G401.6 (cell line): ENCODE measurements around the gene BCL2L1.
"Not testable (repeated sequence)": the region's sequence is repeated elsewhere in the genome, so short reads cannot be mapped to it uniquely, and the experiment has no call there.

Experiments used
- FAIRE-seq: peaks from 2 replicates; lab custom pipeline; 2012; peaks lifted over from hg19 to GRCh38; lab: Jason Lieb, UNC

BCL2L1 gene

DNA sequence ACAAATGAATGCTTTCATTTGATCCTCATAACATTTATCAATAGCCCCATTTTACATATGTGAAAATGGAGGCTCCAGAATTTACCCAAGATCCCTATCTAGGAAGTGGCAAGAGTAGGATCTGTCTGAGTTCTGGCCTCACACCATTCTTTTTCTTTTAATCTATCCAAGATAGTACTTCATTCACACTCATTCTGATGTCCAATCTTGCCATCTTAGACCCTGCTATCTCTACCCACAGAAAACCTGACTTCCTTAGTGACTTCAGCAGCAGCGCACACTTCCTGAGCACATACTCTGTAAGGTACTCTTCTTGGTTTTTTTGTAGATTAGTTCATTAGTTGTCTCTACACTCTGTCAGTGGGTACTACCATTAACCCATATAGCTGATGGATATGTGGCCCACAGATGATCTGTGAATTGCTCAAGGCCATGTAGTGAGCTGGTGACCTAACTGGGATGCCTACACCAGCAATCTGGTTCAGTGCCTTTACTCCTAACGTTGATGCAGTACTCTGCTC lies 48.7 kb downstream of the BCL2L1 start:
- no peak for FAIRE-seq

- FAIRE-seq: no peak
Measured at GRCh38 chr20:31673435-31673834, 49.2 kb downstream of the BCL2L1 start.

- no peak for FAIRE-seq
Measured at GRCh38 chr20:31671324-31671723, 51.3 kb downstream of the BCL2L1 start.

DNA sequence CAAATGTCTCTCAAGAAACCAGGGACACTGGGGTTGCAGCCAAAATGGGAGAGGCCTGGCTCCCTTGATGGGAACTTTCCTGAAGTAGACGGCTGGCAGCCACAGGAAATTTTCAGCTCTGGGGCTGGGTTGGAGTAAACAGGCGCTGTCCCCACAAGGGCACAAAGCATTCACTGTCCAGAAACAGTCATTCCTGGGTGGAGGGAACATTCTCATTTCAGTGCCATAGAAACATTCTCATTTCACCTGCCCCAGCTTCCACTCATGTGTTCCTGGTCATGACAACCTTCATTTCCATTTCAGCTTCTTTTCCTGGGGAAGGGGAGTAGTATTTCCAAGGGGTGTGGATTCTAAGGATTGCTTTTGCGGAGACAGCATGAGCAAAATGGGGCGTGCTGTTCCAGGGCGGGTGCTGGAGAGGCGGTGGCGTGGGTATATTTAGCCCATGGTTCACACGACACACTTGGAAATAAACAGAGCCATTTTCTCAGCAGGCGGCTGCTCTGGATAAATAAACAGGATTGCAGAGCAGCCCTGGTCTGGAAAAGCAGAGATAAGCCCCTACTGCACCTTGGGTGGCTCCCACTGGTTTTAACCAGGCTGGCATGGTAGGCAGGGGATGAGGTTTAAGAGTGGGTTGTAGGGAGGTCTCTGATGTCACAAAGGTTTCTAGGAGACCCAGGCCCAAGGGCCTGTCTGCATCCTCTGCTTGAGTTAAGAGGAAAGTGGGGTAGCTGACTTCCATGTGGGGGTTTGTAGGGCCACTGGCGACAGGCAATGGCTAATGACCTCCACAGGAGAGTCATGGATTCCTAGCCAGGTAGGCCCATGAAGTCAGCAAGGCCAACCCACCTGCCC lies 52.1 kb downstream of the BCL2L1 start:
- no peak for FAIRE-seq

DNA sequence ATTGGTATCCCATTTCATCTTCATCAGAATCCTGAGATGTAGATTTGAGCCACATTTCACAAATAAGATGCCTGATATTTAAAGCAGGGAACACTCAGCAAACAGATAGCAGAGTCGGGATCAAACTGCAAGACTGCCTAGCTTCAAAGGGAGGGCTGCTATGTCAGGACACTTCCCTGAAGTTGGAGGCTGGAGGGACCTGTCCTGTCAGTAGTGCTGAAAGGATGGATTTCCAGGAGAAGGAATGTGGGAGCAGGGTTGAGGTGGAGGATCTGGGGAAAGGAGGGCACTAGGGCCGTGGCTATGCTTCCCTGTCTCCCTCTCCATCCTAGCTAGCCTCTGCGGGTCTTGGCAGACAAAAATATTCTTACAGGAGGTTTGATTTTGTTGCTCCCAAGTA lies 52.8 kb downstream of the BCL2L1 start:
- FAIRE-seq: no peak

GRCh38 chr20:31668944-31669343 lies 53.7 kb downstream of the BCL2L1 start:
- FAIRE-seq: not testable (repeated sequence)

DNA sequence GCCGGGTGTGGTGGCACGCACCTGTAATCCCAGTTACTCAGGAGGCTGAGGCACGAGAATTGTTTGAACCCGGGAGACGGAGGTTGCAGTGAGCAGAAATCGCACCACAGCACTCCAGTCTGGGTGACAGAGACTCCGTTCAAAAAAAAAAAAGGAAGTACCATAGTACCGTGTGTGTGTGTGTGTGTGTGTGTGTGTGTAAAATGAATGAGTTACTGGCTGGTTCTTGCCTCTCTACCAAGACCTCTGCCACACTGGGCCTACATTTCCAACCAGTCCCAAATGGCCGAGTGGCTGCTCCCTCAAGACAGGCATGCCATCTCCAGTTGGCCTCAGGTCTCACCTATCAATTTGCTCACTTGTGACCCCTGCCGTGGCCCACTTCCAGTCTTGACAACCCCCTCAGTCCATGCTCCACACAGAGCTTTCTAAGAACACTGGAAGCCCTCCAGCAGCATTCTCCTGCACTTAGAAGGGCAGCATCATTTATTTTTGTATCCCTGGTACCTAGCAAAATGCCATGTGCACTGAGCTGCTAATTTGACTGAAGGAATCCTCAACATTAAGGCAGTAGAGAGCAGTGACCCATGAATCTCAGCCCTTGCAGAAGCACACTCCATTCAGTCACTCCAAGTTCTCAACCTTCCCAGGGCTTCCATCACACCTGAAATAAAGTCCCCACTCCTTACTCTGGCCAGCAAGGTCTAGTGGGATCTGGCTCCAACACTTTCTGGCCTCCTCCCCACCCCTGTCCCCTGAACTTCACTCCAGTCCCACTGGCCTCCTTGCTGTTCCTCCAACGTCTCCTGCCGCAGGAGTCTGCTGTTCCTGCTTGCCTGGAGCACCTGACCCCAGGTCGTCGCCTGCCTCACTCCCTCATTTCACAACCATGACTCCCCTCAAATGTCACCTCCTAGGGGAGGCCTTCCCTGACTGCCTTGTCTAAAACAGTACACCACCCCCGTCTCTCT lies 55.1 kb downstream of the BCL2L1 start:
- FAIRE-seq: no peak

DNA sequence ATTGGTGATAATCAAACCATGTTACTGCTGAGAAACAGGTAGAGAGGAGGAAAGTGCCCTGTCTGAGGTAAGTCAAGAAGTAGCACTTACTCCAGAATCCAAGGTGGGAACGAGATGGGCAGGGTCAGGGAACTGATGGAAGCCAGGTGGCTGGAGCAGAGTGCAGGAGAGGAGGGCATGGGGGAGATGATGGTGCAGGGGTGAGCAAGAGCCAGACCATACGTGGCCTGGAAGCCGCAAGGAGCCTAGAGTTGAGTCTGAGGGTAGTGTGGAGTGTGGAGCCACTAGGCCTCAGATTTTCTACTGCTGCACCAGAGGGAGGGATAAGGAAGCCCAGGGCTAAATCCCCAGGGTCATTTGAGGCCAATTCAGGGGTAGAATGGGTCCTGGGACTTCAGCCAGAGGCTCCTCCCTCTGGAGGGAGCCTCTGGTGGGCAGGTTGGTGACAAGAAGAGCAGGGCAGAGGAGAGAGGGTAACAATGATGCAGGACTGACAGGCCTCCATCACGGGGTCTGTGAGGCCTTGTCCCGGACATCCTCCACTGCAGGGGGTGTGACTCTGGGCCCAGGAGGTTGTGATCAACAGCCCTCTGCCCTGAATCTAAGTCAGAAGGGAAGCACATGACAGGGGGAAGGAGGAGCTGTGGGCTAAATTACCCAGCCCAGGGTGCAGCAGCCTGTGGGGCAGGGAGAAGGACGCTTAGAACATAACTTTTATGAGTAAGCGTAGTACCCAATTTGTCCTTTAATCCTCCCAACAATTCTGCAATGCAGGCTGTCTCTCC lies 56.2 kb downstream of the BCL2L1 start:
- peak; percentile 6 for FAIRE-seq

GRCh38 chr20:31665753-31666152 lies 56.9 kb downstream of the BCL2L1 start:
- no peak for FAIRE-seq

GRCh38 chr20:31664696-31665354 lies 57.8 kb downstream of the BCL2L1 start:
- FAIRE-seq: no peak

DNA sequence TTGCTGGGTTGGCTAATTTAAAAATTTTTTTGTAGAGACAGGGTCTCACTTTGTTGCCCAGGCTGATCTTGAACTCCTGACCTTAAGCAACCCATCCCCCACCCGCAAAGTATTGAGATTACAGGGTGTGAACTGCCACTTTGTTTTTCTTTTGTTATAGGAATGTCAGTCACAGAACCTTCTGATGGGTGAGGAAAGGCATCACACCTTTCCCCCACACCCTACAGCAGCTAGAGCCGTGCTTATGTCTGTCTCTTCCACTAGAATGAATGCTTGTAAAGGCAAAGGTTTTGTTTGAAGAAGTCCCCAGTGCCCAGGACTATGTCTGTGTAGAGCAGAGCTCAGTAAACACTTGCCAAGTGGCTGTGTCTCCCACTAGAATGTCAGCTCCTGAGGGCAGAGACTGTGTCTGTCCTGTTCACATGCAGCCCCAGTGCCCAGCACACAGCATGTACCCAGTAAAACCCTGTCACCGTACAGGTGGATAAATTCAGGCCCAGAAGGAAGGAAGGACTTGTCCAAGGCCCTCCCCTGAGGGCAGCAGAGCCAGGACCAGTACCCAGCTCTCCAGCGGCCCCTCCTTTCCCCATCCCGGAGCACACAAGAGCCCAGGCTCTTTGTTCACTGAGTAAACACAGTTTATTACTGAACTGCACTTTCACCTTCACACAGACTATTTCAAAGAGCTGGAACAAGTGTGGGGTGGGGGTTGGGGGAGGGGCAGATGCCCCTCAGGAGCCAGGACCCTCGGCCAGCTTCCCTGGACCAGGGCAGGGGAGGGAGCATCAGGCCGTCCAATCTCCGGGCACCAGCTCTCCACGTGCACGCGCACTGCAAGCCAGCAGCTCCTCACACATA lies 58.6 kb downstream of the BCL2L1 start:
- no peak for FAIRE-seq

DNA sequence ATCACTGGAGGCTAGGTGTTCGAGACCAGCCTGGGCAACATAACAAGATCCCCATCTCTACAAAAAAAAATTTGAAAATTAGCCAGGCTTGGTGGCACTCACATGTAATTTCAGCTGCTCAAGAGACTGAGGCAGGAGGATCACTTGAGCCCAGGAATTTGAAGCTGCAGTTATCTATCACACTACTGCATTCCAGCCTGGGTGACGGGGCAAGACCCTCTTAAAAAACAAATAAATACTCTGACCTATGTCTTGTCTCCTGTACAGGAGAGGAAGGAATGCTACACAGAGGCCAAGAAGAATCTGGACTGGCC lies 59.2 kb downstream of the BCL2L1 start:
- no peak for FAIRE-seq

DNA sequence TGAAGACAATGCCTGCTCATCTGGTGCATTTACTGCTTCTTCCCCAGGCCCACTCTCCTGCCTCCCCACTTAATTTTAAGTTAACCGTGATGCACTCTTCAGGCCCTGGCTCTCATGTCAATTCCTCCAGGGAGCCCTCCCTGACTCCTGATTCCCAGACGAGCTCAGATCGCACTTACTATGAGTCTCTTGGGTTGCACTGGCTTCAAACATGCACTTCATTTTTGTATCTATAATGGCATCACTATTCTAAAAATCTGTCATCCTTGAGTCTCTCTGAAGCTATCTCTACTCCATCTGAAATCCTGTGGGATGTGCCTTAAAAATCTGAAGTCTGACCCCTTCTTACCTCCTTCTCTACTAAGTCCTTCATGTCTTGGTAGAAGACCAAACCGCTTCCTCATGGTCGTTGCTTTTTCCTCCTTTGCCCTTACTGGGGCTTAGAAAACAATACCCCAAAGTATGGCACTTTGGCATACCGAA lies 60.3 kb downstream of the BCL2L1 start:
- no peak for FAIRE-seq

GRCh38 chr20:31661625-31662371 lies 60.9 kb downstream of the BCL2L1 start:
- FAIRE-seq: no peak

GRCh38 chr20:31654534-31654933 lies 68.1 kb downstream of the BCL2L1 start:
- no peak for FAIRE-seq

GRCh38 chr20:31653561-31653960 lies 69.1 kb downstream of the BCL2L1 start:
- no peak for FAIRE-seq

DNA sequence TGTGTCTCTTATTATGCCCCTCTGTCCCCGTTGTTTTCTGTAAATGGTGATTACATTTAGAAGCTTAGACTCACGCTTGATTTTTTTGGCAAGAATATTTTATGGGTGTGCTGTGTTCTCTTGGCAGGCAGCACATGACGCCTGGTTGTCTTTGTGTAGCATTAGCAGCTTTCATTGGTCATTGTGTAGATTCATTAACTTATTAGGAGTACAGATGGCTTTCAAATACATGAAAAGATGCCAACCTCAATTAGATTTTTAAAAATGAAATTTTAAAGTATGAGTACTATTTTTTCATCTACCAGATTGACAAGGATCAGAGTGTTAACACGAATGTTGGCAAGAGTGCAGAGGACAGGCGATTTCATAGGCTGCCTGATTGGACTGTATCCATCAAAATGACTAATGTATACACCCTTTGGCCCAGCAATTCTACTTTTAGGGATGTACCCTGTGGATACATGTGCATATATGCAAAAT lies 69.7 kb downstream of the BCL2L1 start:
- FAIRE-seq: no peak

DNA sequence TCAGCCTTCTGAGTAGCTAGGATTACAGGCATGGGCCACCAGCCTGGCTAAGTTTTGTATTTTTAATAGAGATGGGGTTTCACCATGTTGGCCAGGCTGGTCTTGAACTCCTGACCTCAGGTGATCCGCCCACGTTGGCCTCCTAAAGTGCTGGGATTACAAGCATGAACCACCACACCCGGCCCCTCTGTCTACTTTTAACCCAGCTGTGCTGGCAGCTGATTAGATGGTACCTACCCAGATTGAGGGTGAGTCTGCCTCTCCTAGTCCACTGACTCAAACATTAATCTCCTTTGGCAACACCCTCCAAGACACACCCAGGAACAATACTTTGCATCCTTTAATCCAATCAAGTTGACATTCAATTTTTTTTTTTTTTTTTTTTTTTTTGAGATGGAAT lies 74.6 kb downstream of the BCL2L1 start:
- FAIRE-seq: not testable (repeated sequence)

GRCh38 chr20:31644701-31645100 lies 78.0 kb downstream of the BCL2L1 start:
- no peak for FAIRE-seq

GRCh38 chr20:31643522-31643921 lies 79.1 kb downstream of the BCL2L1 start:
- FAIRE-seq: no peak
